OCI-LY1 (cell line): ENCODE measurements around the gene GCK.

ENCODE experiments used
- H2AFZ ChIP-seq: fragments of 200-600 bp; sonication (generic), shearing (Covaris generic); 2 replicates; pipeline ENCODE4 v1.6.0; 2014; ENCODE audit warnings: antibody characterized with exemption, mild to moderate bottlenecking, low read length
- H3F3A ChIP-seq: fragments of 200-600 bp; sonication (generic), shearing (Covaris generic); 2 replicates; pipeline ENCODE4 v1.6.0; 2014; ENCODE audit warnings: mild to moderate bottlenecking, antibody characterized with exemption, low read length, moderate library complexity; ENCODE audit not compliant: insufficient read depth
- H3K27ac ChIP-seq: fragments of 200-600 bp; sonication (generic); 2 replicates; pipeline ENCODE4 v1.5.1; 2014; ENCODE audit warnings: low read length, mixed run types, mild to moderate bottlenecking, low read depth; ENCODE audit not compliant: poor library complexity, severe bottlenecking
- H3K27me3 ChIP-seq: fragments of 200-600 bp; sonication (generic); 2 replicates; pipeline ENCODE4 v1.6.0; 2014; ENCODE audit warnings: antibody characterized with exemption, mild to moderate bottlenecking, low read length, moderate library complexity; ENCODE audit not compliant: insufficient read depth
- H3K36me3 ChIP-seq: fragments of 200-600 bp; sonication (generic); 2 replicates; pipeline ENCODE4 v1.6.1; 2014; ENCODE audit warnings: mild to moderate bottlenecking, antibody characterized with exemption, low read length, moderate library complexity, mixed read lengths; ENCODE audit not compliant: insufficient read depth
- H3K4me1 ChIP-seq: fragments of 200-600 bp; sonication (generic); 2 replicates; pipeline ENCODE4 v1.5.1; 2014; ENCODE audit warnings: mild to moderate bottlenecking, low read length, moderate library complexity; ENCODE audit not compliant: insufficient read depth, severe bottlenecking
- H3K4me2 ChIP-seq: fragments of 200-600 bp; sonication (generic), shearing (Covaris generic); 2 replicates; pipeline ENCODE4 v1.6.1; 2014; ENCODE audit warnings: low read length
- H3K4me3 ChIP-seq: fragments of 200-600 bp; sonication (generic); 2 replicates; pipeline ENCODE4 v1.5.1; 2014; ENCODE audit warnings: low read length, low read depth, mild to moderate bottlenecking, mixed read lengths; ENCODE audit not compliant: poor library complexity, severe bottlenecking
- H3K79me2 ChIP-seq: fragments of 200-600 bp; shearing (Covaris generic); 2 replicates; pipeline ENCODE4 v1.6.1; 2016; ENCODE audit warnings: mixed run types, low read length, mixed read lengths; ENCODE audit not compliant: insufficient read depth
- H3K9ac ChIP-seq: fragments of 200-600 bp; sonication (generic), shearing (Covaris generic); 2 replicates; pipeline ENCODE4 v1.6.1; 2014; ENCODE audit warnings: mild to moderate bottlenecking, low read length, mixed read lengths
- H3K9me2 ChIP-seq: fragments of 200-600 bp; sonication (generic), shearing (Covaris generic); 2 replicates; pipeline ENCODE4 v1.6.1; 2014; ENCODE audit warnings: low read depth, mild to moderate bottlenecking, low read length, mixed read lengths
- H3K9me3 ChIP-seq: fragments of 200-600 bp; shearing (Covaris generic); 2 replicates; pipeline ENCODE4 v1.6.1; 2014; ENCODE audit warnings: low read length, mixed read lengths
- H4K20me1 ChIP-seq: fragments of 200-600 bp; sonication (generic), shearing (Covaris generic); 2 replicates; pipeline ENCODE4 v1.6.0; 2016; ENCODE audit warnings: mild to moderate bottlenecking, low read length; ENCODE audit not compliant: insufficient read depth
- EZH2 ChIP-seq: fragments of 200-600 bp; sonication (generic), shearing (Covaris generic); IDR thresholded peaks from 2 replicates; pipeline ENCODE4 v1.8.0; 2017; ENCODE audit warnings: borderline replicate concordance, mixed run types, mild to moderate bottlenecking, antibody characterized with exemption, low read length, moderate library complexity, mixed read lengths
- TF ChIP-seq, protein P1 (sequence below): fragments of 200-600 bp; sonication (generic), shearing (Covaris generic); IDR thresholded peaks from 2 replicates; pipeline ENCODE4 v1.5.1; 2017; ENCODE audit warnings: mild to moderate bottlenecking, antibody characterized with exemption, low read length, moderate library complexity, mixed read lengths

The GCK gene

GRCh38 chr7:44224974-44225565 is 35.8 kb upstream of the GCK start:
- H3K79me2 ChIP-seq, result no peaks in the 10 kb centered on the region
- peaks cover 12% of the 10 kb centered on the region for H3K4me1 ChIP-seq
- H3K9me2 ChIP-seq, result no peaks in the 10 kb centered on the region
- H3F3A ChIP-seq, result no peaks in the 10 kb centered on the region
- no peak for TF ChIP-seq EZH2
- TF ChIP-seq, protein P1, sequence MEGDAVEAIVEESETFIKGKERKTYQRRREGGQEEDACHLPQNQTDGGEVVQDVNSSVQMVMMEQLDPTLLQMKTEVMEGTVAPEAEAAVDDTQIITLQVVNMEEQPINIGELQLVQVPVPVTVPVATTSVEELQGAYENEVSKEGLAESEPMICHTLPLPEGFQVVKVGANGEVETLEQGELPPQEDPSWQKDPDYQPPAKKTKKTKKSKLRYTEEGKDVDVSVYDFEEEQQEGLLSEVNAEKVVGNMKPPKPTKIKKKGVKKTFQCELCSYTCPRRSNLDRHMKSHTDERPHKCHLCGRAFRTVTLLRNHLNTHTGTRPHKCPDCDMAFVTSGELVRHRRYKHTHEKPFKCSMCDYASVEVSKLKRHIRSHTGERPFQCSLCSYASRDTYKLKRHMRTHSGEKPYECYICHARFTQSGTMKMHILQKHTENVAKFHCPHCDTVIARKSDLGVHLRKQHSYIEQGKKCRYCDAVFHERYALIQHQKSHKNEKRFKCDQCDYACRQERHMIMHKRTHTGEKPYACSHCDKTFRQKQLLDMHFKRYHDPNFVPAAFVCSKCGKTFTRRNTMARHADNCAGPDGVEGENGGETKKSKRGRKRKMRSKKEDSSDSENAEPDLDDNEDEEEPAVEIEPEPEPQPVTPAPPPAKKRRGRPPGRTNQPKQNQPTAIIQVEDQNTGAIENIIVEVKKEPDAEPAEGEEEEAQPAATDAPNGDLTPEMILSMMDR, result no peak
- no peak overlapping the region for H3K27ac ChIP-seq
- H3K9me3 ChIP-seq, result no peaks in the 10 kb centered on the region
- no peak overlapping the region for H3K4me3 ChIP-seq
- no peaks in the 10 kb centered on the region for H4K20me1 ChIP-seq
- H2AFZ ChIP-seq, result no peak overlapping the region
- H3K36me3 ChIP-seq, result no peaks in the 10 kb centered on the region
- H3K4me2 ChIP-seq, result no peak overlapping the region
- no peak overlapping the region for H3K9ac ChIP-seq
- peaks cover 25% of the 10 kb centered on the region for H3K27me3 ChIP-seq

- no peaks in the 10 kb centered on the region for H4K20me1 ChIP-seq
- H3K4me3 ChIP-seq, result no peak overlapping the region
- H3F3A ChIP-seq, result no peaks in the 10 kb centered on the region
- peaks cover 12% of the 10 kb centered on the region for H3K4me1 ChIP-seq
- H3K27me3 ChIP-seq, result peaks cover 24% of the 10 kb centered on the region
- TF ChIP-seq, protein P1, result no peak
- TF ChIP-seq EZH2, result no peak
- H3K4me2 ChIP-seq, result no peak overlapping the region
- H3K79me2 ChIP-seq, result no peaks in the 10 kb centered on the region
- H3K27ac ChIP-seq, result no peak overlapping the region
- no peak overlapping the region for H3K9ac ChIP-seq
- H2AFZ ChIP-seq, result no peak overlapping the region
- H3K36me3 ChIP-seq, result no peaks in the 10 kb centered on the region
- no peaks in the 10 kb centered on the region for H3K9me3 ChIP-seq
- no peaks in the 10 kb centered on the region for H3K9me2 ChIP-seq
Measured at GRCh38 chr7:44224080-44224973, 35.1 kb upstream of the GCK start.

DNA sequence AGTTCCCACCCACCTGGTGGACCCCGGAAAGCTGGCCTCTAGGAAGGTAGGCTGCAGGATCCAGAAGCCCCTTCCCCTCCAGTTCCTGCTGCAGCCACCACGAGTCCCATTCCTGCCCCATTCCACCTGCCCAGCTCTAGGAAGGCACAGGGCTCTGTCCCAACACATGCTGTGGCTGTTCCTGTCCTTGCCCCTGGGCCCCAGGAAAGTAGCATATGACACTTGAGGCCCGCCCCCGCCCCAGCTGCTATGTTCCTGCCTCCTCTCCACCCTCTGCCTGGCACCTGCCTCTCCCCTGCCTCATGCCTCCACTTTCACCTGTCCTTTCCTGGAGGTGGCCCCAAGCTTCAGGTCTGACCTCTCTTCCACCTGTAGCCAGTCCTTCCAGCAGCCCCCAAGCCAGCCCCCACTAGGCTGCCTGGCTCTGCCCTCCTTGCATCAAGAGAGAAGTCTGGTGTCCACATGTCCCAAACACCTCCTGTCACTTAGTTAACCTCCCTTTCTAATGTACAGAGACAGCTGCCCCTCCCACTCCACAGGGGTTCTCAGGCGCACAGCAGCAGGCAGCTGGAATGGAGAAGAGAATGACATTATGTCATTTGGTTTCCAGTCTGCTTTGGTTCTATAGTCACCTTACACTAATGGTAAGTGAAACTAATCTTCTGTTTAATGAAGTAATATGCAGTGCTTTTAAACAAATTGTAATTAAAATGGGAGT is 34.3 kb upstream of the GCK start:
- H4K20me1 ChIP-seq, result no peaks in the 10 kb centered on the region
- H3K79me2 ChIP-seq, result no peaks in the 10 kb centered on the region
- H3K27me3 ChIP-seq, result peaks cover 24% of the 10 kb centered on the region
- no peak overlapping the region for H3K27ac ChIP-seq
- TF ChIP-seq, protein P1, result no peak
- no peak for TF ChIP-seq EZH2
- H3F3A ChIP-seq, result no peaks in the 10 kb centered on the region
- no peaks in the 10 kb centered on the region for H3K36me3 ChIP-seq
- no peak overlapping the region for H2AFZ ChIP-seq
- no peaks in the 10 kb centered on the region for H3K9me3 ChIP-seq
- no peak overlapping the region for H3K4me2 ChIP-seq
- no peak overlapping the region for H3K9ac ChIP-seq
- H3K4me1 ChIP-seq, result peaks cover 12% of the 10 kb centered on the region
- H3K9me2 ChIP-seq, result no peaks in the 10 kb centered on the region
- H3K4me3 ChIP-seq, result no peak overlapping the region
